GM21447 (cell line): ENCODE data around the gene LBHD2.
"Not testable (repeated sequence)": the region's sequence is repeated elsewhere in the genome, so short reads cannot be mapped to it uniquely, and the experiment has no call there.

Experiments used
- ATAC-seq: cut with Tn5 transposase; IDR thresholded peaks from one replicate; pipeline ENCODE4 v1.9.1; 2021; ENCODE audit not compliant: unreplicated experiment

The LBHD2 gene

GRCh38 chr14:103084021-103084919 is at the start of gene LBHD2:
Gene LBHD2, plus strand, starts transcription at chr14:103084210. Its CDS starts 1,803 bp downstream, at chr14:103086013.
- ATAC-seq: no peak

- no peak for ATAC-seq
These were observed 42.5 kb upstream of the LBHD2 start for GRCh38 chr14:103041464-103041863.

DNA sequence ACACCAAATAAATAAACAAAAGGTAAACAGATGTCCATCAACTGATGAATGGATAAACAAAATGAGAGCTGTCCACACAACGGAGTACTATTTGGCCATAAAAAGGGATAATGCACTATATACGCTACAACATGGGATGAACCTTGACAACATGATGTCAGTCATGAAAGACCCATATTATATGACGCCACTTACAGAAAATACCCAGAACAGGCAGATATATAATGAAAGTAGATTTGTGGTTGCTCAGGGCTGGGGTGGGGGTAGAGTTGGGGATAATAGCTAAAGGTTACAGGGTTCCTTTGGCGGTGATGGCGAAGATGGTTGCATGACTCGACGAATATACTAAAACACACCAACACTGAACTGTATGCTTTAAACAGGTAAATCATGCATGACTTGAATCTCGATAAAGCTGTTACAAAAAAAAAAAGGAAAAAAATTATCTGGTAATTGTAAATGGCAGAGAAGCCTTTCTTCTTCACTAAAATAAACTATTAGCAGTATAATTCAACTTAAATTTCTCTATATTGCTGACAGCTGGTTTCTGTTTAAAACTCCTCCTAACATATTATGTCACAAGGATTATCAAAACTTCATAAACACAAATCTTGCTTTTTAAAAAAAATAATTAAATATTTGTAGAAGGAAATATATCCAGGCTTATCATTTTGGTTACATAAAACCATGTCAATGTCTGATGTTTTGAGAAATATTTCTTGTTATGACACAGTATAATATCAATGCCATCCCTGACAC is 40.6 kb upstream of the LBHD2 start:
- no peak for ATAC-seq

GRCh38 chr14:103045371-103045869 is 38.6 kb upstream of the LBHD2 start:
- peak; percentile 67 for ATAC-seq

DNA sequence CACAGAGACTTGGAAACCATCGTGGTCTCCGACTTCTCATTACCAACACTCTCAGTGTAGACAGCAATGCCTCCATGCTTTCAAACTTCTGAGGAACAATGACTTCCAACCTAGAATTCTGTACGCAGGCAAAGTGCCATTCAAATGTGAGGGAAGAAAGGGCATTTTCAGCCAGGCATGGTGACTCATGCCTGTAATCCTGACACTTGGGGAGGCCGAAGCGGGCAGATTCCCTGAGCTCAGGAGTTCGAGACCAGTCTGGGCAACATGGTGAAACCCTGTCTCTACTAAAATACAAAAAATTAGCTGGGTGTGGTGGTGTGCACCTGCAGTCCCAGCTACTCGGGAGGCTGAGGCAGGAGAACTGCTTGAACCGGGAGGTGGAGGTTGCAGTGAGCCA is 36.6 kb upstream of the LBHD2 start:
- ATAC-seq: not testable (repeated sequence)

GRCh38 chr14:103050935-103051334 is 33.1 kb upstream of the LBHD2 start:
- ATAC-seq: no peak

DNA sequence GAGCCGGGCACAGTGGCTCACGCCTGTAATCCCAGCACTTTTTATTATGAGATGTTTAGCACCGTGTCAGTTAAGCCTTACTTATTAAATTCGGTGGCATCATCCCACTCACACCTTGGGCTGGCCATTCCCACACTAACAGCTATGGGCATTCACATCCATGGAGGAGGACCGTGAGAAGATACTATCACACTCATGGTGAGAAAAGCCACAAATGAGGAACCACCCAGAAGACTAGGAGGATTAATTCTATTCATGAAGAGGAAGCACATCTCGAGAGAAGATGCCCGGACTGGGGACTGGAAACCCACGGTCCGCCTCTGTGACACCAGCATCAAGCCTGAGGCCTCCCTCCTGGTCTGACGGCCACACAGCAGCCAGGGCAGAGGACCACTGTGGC is 31.6 kb upstream of the LBHD2 start:
- no peak for ATAC-seq

GRCh38 chr14:103055695-103056094 is 28.3 kb upstream of the LBHD2 start:
- ATAC-seq: no peak

GRCh38 chr14:103056322-103057027 is 27.5 kb upstream of the LBHD2 start:
- no peak for ATAC-seq

- peak; percentile 18 for ATAC-seq
These were observed 27.0 kb upstream of the LBHD2 start for GRCh38 chr14:103057028-103057371.

DNA sequence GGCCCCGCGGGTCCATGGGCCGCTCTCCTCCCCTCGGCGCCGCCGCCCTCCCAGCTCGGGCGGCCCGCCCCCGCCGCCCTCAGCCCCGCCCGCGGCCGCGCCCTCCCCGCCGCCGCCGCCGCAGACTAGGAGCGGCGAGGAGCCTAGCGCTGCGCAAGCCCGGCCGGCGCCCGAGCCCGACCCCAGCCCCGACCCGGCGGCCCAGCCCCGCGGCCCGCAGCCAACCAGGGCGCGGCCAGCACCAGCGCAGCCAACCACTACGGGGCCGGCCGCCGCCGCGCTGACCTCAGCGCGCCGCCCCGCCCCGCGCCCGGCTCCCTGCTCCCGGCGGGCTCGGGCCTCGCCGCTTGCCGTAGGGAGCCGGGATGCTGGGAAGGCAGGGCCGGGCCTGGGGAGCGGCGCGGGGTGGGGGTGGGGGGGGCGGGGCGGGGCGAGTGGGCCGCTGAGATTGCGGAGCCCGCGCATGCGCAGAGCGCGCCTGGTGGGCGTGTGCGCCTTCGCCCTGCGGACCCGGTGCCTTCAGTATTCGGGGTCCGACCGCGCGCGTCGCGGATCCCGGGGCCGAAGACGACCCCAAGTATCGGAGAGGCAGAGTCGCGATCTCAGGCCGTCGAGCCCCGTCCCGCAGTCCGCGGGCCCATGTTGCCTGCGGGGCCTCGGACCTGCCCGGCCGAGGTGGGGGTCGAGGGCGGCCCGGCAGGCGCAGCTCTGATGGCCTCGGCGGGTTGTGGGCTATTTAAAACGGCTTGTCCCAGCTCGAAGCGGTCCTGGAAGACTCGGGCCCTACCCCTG is 26.4 kb upstream of the LBHD2 start, which contains the start of gene CDC42BPB:
Gene CDC42BPB (minus strand): TSS at position 178 of the 792 bp plus-strand sequence. CDS start 376 bp downstream, outside the sequence.
- peak; percentile 56 for ATAC-seq

DNA sequence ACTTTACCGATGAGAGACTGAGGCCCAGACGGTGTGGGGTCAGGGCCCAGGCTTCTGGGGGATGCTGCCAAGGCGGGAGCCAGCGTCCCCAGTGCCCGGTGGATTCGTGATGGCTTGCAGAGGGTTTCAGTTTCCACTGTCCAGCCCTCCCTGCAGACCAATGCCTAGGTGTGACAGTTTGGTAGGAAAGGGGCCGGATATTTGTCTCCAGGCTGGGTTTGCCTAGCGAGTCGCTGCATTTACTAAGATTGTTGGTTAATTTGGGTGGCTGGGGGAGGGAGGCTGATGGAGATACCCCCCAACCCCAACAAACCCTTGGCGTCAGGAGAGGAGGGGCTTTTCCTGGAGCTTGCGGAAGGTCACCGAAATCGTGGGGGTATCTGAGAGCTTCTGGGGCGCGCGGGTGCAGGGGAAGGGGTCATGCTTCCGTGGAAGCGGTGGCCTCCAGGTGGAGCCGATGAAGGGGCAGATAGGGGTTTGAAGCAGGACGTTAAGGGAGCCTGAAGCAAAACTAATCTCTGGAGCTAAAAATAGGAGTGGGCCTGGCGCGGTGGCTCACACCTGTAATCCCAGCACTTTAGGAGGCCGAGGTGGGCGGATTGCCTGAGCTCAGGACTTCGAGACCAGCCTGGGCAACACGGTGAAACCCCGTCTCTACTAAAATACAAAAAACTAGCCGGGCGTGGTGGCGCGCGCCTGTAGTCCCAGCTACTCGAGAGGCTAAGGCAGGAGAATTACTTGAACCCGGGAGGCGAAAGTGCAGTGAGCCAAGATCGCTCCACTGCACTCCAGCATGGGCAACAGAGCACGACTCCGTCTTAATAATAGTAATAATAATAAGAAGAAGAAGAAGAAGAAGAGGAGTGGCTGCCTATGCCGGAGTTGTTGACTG is 25.6 kb upstream of the LBHD2 start:
- peak; percentile 8 for ATAC-seq

GRCh38 chr14:103059556-103059955 is 24.5 kb upstream of the LBHD2 start:
- no peak for ATAC-seq

DNA sequence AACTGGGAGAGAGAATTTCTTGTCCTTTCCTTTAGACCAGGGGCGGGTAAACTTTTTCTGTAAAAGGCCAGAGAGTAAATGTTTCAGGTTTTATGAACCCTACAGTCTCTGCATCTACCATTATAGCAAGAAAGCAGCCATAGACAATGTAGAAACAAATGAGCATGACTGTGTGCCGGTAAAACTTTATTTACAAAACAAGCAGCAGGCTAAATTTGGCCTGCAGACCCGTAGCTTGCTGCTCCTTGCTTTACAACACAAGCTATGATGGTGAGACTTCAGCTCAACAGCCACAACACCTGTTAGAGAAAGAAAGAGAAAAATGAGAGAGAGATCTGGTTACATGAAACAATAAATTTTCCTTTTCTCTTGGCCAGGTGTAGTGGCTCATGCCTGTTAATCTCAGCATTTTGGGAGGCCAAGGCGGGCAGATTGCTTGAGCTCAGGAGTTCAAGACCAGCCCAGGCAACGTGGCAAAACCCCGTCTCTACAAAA is 22.5 kb upstream of the LBHD2 start:
- ATAC-seq: no peak

GRCh38 chr14:103064436-103064835 is 19.6 kb upstream of the LBHD2 start:
- ATAC-seq: no peak

DNA sequence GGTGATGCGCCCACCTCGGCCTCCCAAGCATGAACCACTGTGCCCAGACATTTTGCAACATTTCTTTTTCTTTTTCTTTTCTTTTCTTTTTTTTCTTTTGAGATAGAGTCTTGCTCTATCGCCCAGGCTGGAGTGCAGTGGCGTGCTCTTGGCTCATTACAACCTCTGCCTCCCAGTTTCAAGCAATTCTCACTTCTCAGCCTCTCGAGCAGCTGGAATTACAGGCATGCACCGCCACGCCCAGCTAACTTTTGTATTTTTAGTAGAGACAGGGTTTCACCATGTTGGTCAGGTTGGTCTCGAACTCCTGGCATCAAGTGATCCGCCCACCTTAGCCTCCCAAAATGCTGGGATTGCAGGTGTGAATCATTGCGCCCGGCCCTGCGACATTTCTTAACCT is 19.0 kb upstream of the LBHD2 start:
- no peak for ATAC-seq

- no peak for ATAC-seq
These were observed 18.1 kb upstream of the LBHD2 start for GRCh38 chr14:103065861-103066260.

GRCh38 chr14:103066399-103066798 is 17.6 kb upstream of the LBHD2 start:
- no peak for ATAC-seq
